ENCODE data around the gene DAB1.

- TF ChIP-seq REST (IDR thresholded peaks at IDR 0.05; ENCODE audit: low read depth) (no peak), EZH2phosphoT487 (IDR thresholded peaks at IDR 0.05; ENCODE audit: borderline replicate concordance) (no peak), CTCF (IDR thresholded peaks at IDR 0.05 in 2 of 3, conservative IDR thresholded peaks at IDR 0.05 in 1 of 3; ENCODE audit: borderline replicate concordance in 1 of 3, insufficient read depth in 1 of 3, low read depth in 2 of 3, low read length in 2 of 3) (no peak), MAX (IDR thresholded peaks at IDR 0.05) (no peak), EGR1 (IDR thresholded peaks at IDR 0.05; ENCODE audit: low read depth) (no peak), POLR2A (IDR thresholded peaks at IDR 0.05; ENCODE audit: borderline replicate concordance, extremely low read depth, insufficient read depth, insufficient read length) (no peak), SIN3A (IDR thresholded peaks at IDR 0.05; ENCODE audit: low read depth) (no peak), EZH2 (IDR thresholded peaks at IDR 0.05) (no peak), TCF7L2 (IDR thresholded peaks at IDR 0.05; ENCODE audit: borderline replicate concordance, extremely low read depth, insufficient read depth, insufficient read length) (no peak), ZBTB33 (IDR thresholded peaks at IDR 0.05; ENCODE audit: extremely low read depth, insufficient replicate concordance, low read length) (no peak), POLR2AphosphoS5 (IDR thresholded peaks at IDR 0.05; ENCODE audit: low read depth, low read length) (no peak), SP1 (IDR thresholded peaks at IDR 0.05; ENCODE audit: low read depth) (no peak), JUND (IDR thresholded peaks at IDR 0.05) (no peak)
Observed at GRCh38 chr1:56968878-56969495, 454.9 kb downstream of the DAB1 start.

Measured in HCT116 (cell line).